NT2/D1 (cell line): ENCODE results near the gene SIGLEC11.
"Not testable (repeated sequence)": the region's sequence is repeated elsewhere in the genome, so short reads cannot be mapped to it uniquely, and the experiment has no call there.

Source experiments
- DNase-seq: peaks from one replicate; pipeline ENCODE4 v3.0.0-alpha.2; 2011; ENCODE audit warnings: low read depth, low spot score
- H3K27me3 ChIP-seq: 2 replicates; pipeline ENCODE4 v1.6.0; 2011; ENCODE audit warnings: mild to moderate bottlenecking; ENCODE audit not compliant: insufficient read length, insufficient read depth
- H3K36me3 ChIP-seq: 2 replicates; pipeline ENCODE4 v1.6.1; 2011; ENCODE audit warnings: mild to moderate bottlenecking, low read length, mixed read lengths; ENCODE audit not compliant: insufficient read depth, insufficient read length
- H3K4me1 ChIP-seq: 2 replicates; pipeline ENCODE4 v1.5.1; 2011; ENCODE audit not compliant: insufficient read depth, insufficient read length
- H3K4me3 ChIP-seq: 2 replicates; pipeline ENCODE4 v1.5.1; 2011; ENCODE audit warnings: low read depth; ENCODE audit not compliant: insufficient read length
- H3K9ac ChIP-seq: 2 replicates; pipeline ENCODE4 v1.6.0; 2011; ENCODE audit warnings: low read depth; ENCODE audit not compliant: insufficient read length
- H3K9me3 ChIP-seq: 2 replicates; pipeline ENCODE4 v1.5.1; 2011; ENCODE audit warnings: mild to moderate bottlenecking, low read length; ENCODE audit not compliant: insufficient read depth
- SUZ12 ChIP-seq: IDR thresholded peaks from 2 replicates; pipeline ENCODE4 v1.6.1; 2011; ENCODE audit not compliant: insufficient read length, insufficient read depth; ENCODE audit errors: extremely low read depth
- YY1 ChIP-seq: IDR thresholded peaks from 2 replicates; pipeline ENCODE4 v1.6.1; 2011; ENCODE audit not compliant: insufficient read length, insufficient read depth
- ZNF274 ChIP-seq: IDR thresholded peaks from 2 replicates; pipeline ENCODE4 v1.6.1; 2011; ENCODE audit warnings: mild to moderate bottlenecking, low read depth, low read length

The SIGLEC11 gene

GRCh38 chr19:49968279-49968922 lies 7.4 kb upstream of the SIGLEC11 start:
- H3K4me3 ChIP-seq, result no peak overlapping the region
- H3K36me3 ChIP-seq, result no peaks in the 10 kb centered on the region
- H3K27me3 ChIP-seq, result no peaks in the 10 kb centered on the region
- no peak for DNase-seq
- H3K9ac ChIP-seq, result no peak overlapping the region
- no peaks in the 10 kb centered on the region for H3K4me1 ChIP-seq
- H3K9me3 ChIP-seq, result no peaks in the 10 kb centered on the region
- no peak for TF ChIP-seq SUZ12
- no peak for TF ChIP-seq YY1
- no peak for TF ChIP-seq ZNF274

- DNase-seq, H3K36me3 ChIP-seq, H3K9ac ChIP-seq, H3K4me3 ChIP-seq, H3K27me3 ChIP-seq, H3K9me3 ChIP-seq, H3K4me1 ChIP-seq: not testable (repeated sequence)
Observed at GRCh38 chr19:49959892-49960291, 1.1 kb downstream of the SIGLEC11 start.

- H3K27me3 ChIP-seq, H3K9me3 ChIP-seq, H3K9ac ChIP-seq, DNase-seq, H3K4me1 ChIP-seq, H3K4me3 ChIP-seq, H3K36me3 ChIP-seq: not testable (repeated sequence)
Observed at GRCh38 chr19:49958596-49958995, 2.4 kb downstream of the SIGLEC11 start.

- not testable (repeated sequence) for H3K36me3 ChIP-seq, H3K4me1 ChIP-seq, H3K4me3 ChIP-seq, H3K9me3 ChIP-seq, DNase-seq, H3K27me3 ChIP-seq, H3K9ac ChIP-seq
Observed at GRCh38 chr19:49958144-49958543, 2.8 kb downstream of the SIGLEC11 start.

GRCh38 chr19:49957262-49957915 lies 3.6 kb downstream of the SIGLEC11 start:
- no peaks in the 10 kb centered on the region for H3K36me3 ChIP-seq
- no peak overlapping the region for H3K9ac ChIP-seq
- peaks cover 4% of the 10 kb centered on the region for H3K4me1 ChIP-seq
- TF ChIP-seq ZNF274 (no peak), SUZ12 (no peak), YY1 (no peak)
- no peak for DNase-seq
- no peak overlapping the region for H3K4me3 ChIP-seq
- no peaks in the 10 kb centered on the region for H3K27me3 ChIP-seq
- H3K9me3 ChIP-seq, result no peaks in the 10 kb centered on the region

- Histone ChIP-seq H3K4me1 (peaks cover 7% of the 10 kb centered on the region), H3K9ac (no peak overlapping the region), H3K27me3 (no peaks in the 10 kb centered on the region), H3K4me3 (no peak overlapping the region), H3K9me3 (no peaks in the 10 kb centered on the region), H3K36me3 (no peaks in the 10 kb centered on the region)
- no peak for DNase-seq
- TF ChIP-seq ZNF274, result no peak
- TF ChIP-seq YY1, result no peak
- no peak for TF ChIP-seq SUZ12
Observed at GRCh38 chr19:49956115-49956495, 4.9 kb downstream of the SIGLEC11 start.

- peaks cover 7% of the 10 kb centered on the region for H3K4me1 ChIP-seq
- H3K27me3 ChIP-seq, result no peaks in the 10 kb centered on the region
- TF ChIP-seq YY1 (no peak), SUZ12 (no peak), ZNF274 (no peak)
- H3K9ac ChIP-seq, result no peak overlapping the region
- H3K36me3 ChIP-seq, result no peaks in the 10 kb centered on the region
- no peak for DNase-seq
- H3K4me3 ChIP-seq, result no peak overlapping the region
- H3K9me3 ChIP-seq, result no peaks in the 10 kb centered on the region
Observed at GRCh38 chr19:49954933-49955332, 6.0 kb downstream of the SIGLEC11 start.
